ENCODE measurements around the gene ATG9B. TPM values are rescaled to one million over a fixed set of nuclear protein-coding genes. Genes with fewer than 3 reads are reported as not detected.

The ATG9B gene
- total RNA-seq, 1 experiment from 2014 or later = 2.1 TPM

GRCh38 chr7:151056283-151056665, 32.0 kb upstream of the ATG9B start:
- no peak for TF ChIP-seq MAX (IDR thresholded peaks at IDR 0.05)
- no peak for TF ChIP-seq SP1 (IDR thresholded peaks at IDR 0.05; ENCODE audit: low read depth)
- no peak for TF ChIP-seq SIN3A (IDR thresholded peaks at IDR 0.05; ENCODE audit: low read depth)
- TF ChIP-seq FOSL1 (IDR thresholded peaks at IDR 0.05; ENCODE audit: low read depth) = no peak
- no peak for TF ChIP-seq CTCF (IDR thresholded peaks at IDR 0.05 in 2 of 3, conservative IDR thresholded peaks at IDR 0.05 in 1 of 3; ENCODE audit: borderline replicate concordance in 1 of 3, insufficient read depth in 1 of 3, low read depth in 2 of 3, low read length in 2 of 3)
- peaks cover 16% of the 10 kb centered on the region for H3K79me2 ChIP-seq (ENCODE audit: insufficient read depth, low read length)
- no peaks in the 10 kb centered on the region for H3K36me3 ChIP-seq (ENCODE audit: control insufficient read depth in 1 of 2, insufficient read depth in 2 of 2, low read length in 2 of 2)
- BruUV-seq (replicated peaks) = no TSS peak
- no peak overlapping the region for H3K4me2 ChIP-seq (ENCODE audit: low read length)
- H4K20me1 ChIP-seq (ENCODE audit: insufficient read depth) = no peaks in the 10 kb centered on the region
- ChIA-PET RAD21 (ENCODE audit: low non-redundant PET in 1 of 2, low total read pairs in 2 of 2, uncharacterized antibody in 2 of 2, unreplicated experiment in 2 of 2) (no interaction called here), POLR2A (no interaction called here), CTCF (no interaction called here)
- peaks cover 15 to 30% of the 10 kb centered on the region in 2 experiments for H3K4me1 ChIP-seq (ENCODE audit: control insufficient read depth in 1 of 2, insufficient read depth in 2 of 2, low read length in 2 of 2)
- H3K9me3 ChIP-seq (ENCODE audit: control insufficient read depth in 1 of 2, insufficient read depth in 1 of 2, low read depth in 1 of 2, low read length in 2 of 2) = no peaks in the 10 kb centered on the region
- H2AFZ ChIP-seq (ENCODE audit: low read depth, low read length, poor library complexity, severe bottlenecking) = no peak overlapping the region
- no peak overlapping the region for H3K27ac ChIP-seq (ENCODE audit: low read depth, low read length)
- H3K4me3 ChIP-seq (replicated peaks in 1 of 2; ENCODE audit: low read depth in 1 of 2, low read length in 2 of 2) = no peak overlapping the region
- ATAC-seq (no peak), DNase-seq (ENCODE audit: low read depth, low spot score) (no peak)
- H3K27me3 ChIP-seq (ENCODE audit: insufficient read depth, low read length) = no peaks in the 10 kb centered on the region
- intact Hi-C loops (cut with micrococcal nuclease) = no loop called here
- no peaks in the 10 kb centered on the region for H3K9me2 ChIP-seq (ENCODE audit: insufficient read depth)
- H3K9ac ChIP-seq (ENCODE audit: low read length) = no peak overlapping the region

- ATAC-seq = no peak
- Histone ChIP-seq H3K79me2 (ENCODE audit: insufficient read depth, low read length) (no peaks in the 10 kb centered on the region), H4K20me1 (ENCODE audit: insufficient read depth) (no peaks in the 10 kb centered on the region), H3K9me2 (ENCODE audit: insufficient read depth) (no peaks in the 10 kb centered on the region), H2AFZ (ENCODE audit: low read depth, low read length, poor library complexity, severe bottlenecking) (no peak overlapping the region), H3K4me3 (replicated peaks in 1 of 2; ENCODE audit: low read depth in 1 of 2, low read length in 2 of 2) (no peak overlapping the region), H3K4me2 (ENCODE audit: low read length) (no peak overlapping the region), H3K9me3 (ENCODE audit: control insufficient read depth in 1 of 2, insufficient read depth in 1 of 2, low read depth in 1 of 2, low read length in 2 of 2) (no peaks in the 10 kb centered on the region), H3K4me1 (ENCODE audit: control insufficient read depth in 1 of 2, insufficient read depth in 2 of 2, low read length in 2 of 2) (peaks cover 9 to 14% of the 10 kb centered on the region in 2 experiments), H3K27ac (ENCODE audit: low read depth, low read length) (no peak overlapping the region), H3K36me3 (ENCODE audit: control insufficient read depth in 1 of 2, insufficient read depth in 2 of 2, low read length in 2 of 2) (no peaks in the 10 kb centered on the region), H3K27me3 (ENCODE audit: insufficient read depth, low read length) (no peaks in the 10 kb centered on the region), H3K9ac (ENCODE audit: low read length) (no peak overlapping the region)
- intact Hi-C loops (cut with micrococcal nuclease) = no loop called here
- BruUV-seq (replicated peaks) = no TSS peak
- DNase-seq (ENCODE audit: low read depth, low spot score) = no peak
- ChIA-PET RAD21 (ENCODE audit: low non-redundant PET in 1 of 2, low total read pairs in 2 of 2, uncharacterized antibody in 2 of 2, unreplicated experiment in 2 of 2) (no interaction called here), POLR2A (no interaction called here), CTCF (no interaction called here)
- no peak for TF ChIP-seq POLR2AphosphoS5 (IDR thresholded peaks at IDR 0.05; ENCODE audit: low read depth, low read length)
- TF ChIP-seq ZBTB33 (IDR thresholded peaks at IDR 0.05; ENCODE audit: extremely low read depth, insufficient replicate concordance, low read length) = no peak
- no peak for TF ChIP-seq EGR1 (IDR thresholded peaks at IDR 0.05; ENCODE audit: low read depth)
- no peak for TF ChIP-seq REST (IDR thresholded peaks at IDR 0.05; ENCODE audit: low read depth)
- no peak for TF ChIP-seq SRF (IDR thresholded peaks at IDR 0.05; ENCODE audit: low read depth)
- no peak for TF ChIP-seq MAX (IDR thresholded peaks at IDR 0.05)
- TF ChIP-seq TCF7L2 (IDR thresholded peaks at IDR 0.05; ENCODE audit: borderline replicate concordance, extremely low read depth, insufficient read depth, insufficient read length) = no peak
- TF ChIP-seq ELF1 (IDR thresholded peaks at IDR 0.05; ENCODE audit: borderline replicate concordance, low read depth) = no peak
These were observed 29.5 kb upstream of the ATG9B start for GRCh38 chr7:151053751-151054150.
